Measurements from ENCODE around the gene NUP42. TPM values are rescaled to one million over a fixed set of nuclear protein-coding genes. Genes with fewer than 3 reads are reported as not detected.
"Not testable (repeated sequence)": the region's sequence is repeated elsewhere in the genome, so short reads cannot be mapped to it uniquely, and the experiment has no call there.

Gene NUP42
- total RNA-seq, 1 donor from 2014 or later = 48.3 TPM

DNA sequence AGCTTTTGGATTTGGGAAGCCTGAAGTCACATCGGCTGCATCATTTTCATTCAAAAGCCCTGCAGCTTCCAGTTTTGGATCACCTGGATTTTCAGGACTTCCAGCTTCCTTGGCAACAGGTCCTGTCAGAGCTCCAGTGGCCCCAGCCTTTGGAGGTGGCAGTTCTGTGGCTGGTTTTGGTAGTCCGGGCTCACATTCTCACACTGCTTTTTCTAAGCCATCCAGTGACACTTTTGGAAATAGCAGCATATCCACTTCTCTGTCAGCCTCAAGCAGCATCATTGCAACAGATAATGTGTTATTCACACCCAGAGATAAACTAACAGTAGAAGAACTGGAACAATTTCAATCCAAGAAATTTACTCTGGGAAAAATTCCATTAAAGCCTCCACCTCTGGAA lies 18.5 kb downstream of the NUP42 start:
- intact Hi-C loops (cut with micrococcal nuclease) = no loop called here

GRCh38 chr7:23204241-23204640 lies 22.4 kb downstream of the NUP42 start:
- intact Hi-C loops (cut with micrococcal nuclease) = no loop called here

GRCh38 chr7:23205577-23205908 lies 23.7 kb downstream of the NUP42 start:
- intact Hi-C loops (cut with micrococcal nuclease) = no loop called here

DNA sequence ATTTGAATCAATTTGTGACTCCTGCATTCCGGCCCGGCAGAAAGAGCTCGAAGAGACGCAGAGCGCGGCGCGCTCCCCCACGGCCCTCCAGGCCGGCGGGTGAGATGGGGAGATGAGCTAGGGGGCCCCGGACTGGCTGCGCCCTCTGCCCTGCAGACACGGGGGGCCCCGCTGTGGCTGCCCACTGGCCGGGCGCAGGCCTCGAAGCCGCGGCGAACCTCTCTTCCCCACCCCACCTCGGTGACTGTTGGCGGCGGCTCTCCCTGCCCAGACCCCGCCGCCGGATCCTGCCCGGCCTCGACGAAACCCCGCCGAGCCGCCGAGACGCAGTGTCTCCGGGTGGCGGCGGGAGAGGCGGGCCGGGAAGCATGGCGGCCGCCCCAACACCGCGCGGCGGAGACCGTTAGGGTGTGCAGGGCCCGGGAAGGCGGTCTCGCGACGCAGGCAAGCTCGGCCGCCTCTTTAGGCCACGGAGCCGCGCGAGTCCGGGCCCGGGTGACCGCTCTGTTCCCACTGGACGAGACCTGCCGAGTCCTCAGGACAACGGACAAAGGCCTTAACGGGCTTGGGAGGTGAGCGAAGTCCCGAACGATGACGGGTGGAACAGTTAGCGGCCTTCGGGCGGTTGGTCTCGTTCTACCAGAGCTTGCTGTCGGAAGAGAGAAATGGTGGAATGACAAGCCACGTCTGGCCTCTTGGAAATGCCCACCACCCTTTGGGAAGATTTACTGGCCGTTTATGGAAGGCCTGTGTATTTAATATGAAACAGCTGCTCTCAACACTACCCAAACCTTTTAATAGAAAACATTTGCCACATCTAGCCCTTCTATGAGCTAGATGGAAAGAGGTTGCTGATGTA lies 24.3 kb downstream of the NUP42 start:
- intact Hi-C loops (cut with micrococcal nuclease) = no loop called here

- intact Hi-C loops (cut with micrococcal nuclease) = no loop called here
Measured at GRCh38 chr7:23207021-23207420, 25.2 kb downstream of the NUP42 start.

- intact Hi-C loops (cut with micrococcal nuclease) = no loop called here
Measured at GRCh38 chr7:23207884-23208283, 26.0 kb downstream of the NUP42 start.

- intact Hi-C loops (cut with micrococcal nuclease) = no loop called here
Measured at GRCh38 chr7:23208316-23208715, 26.5 kb downstream of the NUP42 start.

DNA sequence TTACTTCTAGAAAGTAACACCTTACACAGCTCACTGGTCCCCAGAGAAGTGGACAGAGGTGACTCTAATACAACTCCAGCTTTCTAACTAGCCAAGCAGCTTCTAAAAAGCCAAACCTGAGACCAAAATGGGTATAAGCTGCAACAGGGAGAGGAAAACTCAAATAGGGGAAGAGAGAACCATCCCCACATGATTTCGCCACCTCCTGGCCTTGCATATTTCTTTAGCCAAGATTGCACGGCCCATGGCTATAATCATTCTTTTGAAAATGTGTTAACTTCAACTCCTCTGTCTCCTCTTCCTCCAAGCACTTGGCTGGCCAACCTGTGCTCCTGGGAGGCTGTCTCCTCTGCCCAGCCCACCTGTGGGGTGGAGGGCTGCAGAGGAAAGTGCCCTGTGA lies 28.7 kb downstream of the NUP42 start:
- intact Hi-C loops (cut with micrococcal nuclease) = no loop called here

DNA sequence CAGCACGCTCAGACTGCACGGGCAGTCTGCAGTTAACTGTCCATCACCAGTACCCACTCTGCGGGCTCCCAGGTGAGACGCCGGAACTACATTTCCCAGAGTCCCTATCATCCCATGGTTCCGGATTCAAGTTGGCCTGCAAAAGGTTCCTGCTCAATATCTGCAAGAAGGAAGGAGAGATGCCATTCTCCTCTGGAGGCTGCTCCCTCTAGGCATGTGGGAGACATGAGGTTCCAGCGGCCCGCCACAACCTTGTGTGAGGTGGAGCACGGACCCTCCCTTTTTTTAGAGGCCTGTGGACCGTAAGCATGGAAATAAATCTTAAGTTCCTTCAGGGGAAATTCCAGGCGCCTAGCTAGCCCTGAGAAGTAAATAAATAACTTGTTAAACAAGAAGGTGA lies 29.7 kb downstream of the NUP42 start:
- intact Hi-C loops (cut with micrococcal nuclease) = no loop called here

DNA sequence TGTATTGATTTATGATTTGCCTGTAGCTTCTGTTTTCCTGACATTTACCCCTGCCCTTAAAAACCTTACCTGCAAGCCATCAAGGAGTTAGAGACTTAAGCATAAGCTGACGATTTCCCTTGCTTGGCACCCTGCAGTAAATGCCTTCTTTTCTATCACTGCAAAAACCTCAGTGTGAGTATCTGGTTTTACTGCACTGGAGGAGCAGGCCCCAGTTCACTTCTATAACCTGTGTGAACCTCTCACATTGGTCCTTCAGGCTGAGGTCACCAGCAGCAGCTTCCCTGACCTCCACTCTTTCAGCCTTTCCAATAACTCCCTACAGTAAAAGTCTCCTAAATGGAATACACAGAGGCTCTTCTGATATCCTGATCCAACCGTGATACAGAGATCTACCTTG lies 30.5 kb downstream of the NUP42 start:
- intact Hi-C loops (cut with micrococcal nuclease) = no loop called here

DNA sequence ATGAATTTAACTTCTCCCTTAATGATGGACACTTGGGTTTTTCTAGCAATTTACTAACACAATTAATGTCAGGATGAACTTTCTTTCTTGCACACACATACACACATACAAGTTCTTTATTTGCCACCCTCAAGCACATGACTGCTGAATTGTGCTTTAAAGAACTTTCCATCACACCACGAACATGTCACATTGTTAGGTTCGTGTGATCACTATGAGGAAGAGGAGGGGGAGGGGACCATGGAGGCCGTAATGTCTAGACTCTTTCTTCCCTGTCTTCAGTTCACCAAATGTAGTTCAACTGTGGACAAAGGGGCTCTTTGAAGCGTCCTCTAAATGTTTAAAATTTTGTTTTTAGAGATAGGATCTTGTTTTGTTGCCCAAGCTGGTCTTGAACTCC lies 31.0 kb downstream of the NUP42 start:
- intact Hi-C loops (cut with micrococcal nuclease) = no loop called here

- intact Hi-C loops (cut with micrococcal nuclease) = no loop called here
Measured at GRCh38 chr7:23213755-23214154, 31.9 kb downstream of the NUP42 start.

GRCh38 chr7:23214423-23214822 lies 32.6 kb downstream of the NUP42 start:
- intact Hi-C loops (cut with micrococcal nuclease) = no loop called here

- intact Hi-C loops (cut with micrococcal nuclease) = no loop called here
Measured at GRCh38 chr7:23214938-23215337, 33.1 kb downstream of the NUP42 start.

- intact Hi-C loops (cut with micrococcal nuclease) = no loop called here
Measured at GRCh38 chr7:23216021-23216420, 34.2 kb downstream of the NUP42 start.

DNA sequence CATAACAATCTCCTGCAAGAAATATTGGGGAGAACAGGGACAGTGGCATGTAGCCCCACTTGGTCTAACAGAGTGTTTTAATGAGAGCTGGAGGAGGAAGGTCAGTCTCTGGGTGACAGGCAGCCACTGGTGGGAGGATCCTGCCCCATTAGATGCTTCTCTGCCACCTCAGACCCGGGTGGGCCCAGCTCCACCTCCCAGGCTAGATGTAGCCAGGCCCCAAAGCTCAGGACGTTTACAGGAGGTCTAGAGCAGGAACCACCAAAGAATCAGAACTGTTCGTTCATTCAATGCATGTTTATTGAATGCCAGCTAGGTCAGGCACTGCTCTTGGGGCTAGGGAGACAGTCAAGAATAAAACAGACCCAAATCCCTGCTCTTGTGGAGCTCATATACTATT lies 36.3 kb downstream of the NUP42 start:
- intact Hi-C loops (cut with micrococcal nuclease) = no loop called here

DNA sequence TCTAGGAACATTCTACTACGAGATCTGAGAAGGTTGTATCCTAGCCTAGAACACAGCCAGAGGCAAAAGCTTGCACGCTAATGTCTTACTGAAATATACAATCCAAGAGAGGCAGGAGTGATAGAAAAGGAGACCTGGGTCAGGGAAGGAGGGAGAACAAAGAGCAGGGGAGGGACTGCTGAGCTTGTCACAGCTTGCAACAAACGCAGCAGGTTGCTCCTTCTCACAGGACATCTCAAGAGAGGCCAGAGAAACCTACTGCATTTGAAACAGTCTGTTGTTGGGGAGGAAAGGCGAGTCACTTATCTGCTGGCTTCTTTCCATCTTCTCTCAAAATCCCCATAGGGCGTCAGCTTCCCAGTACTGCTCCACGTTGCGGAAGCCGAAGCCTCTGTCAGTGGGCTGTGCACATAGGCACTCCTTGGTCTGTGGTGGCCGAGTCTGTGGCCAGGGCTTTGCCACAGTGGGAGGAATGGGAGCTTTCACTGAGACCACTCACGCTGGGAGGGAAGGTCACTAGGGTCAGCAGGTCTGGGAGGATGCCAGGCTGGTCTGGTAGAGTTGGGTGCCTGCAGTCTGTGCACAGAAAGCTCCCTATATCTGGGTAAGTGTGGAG lies 39.0 kb downstream of the NUP42 start:
- intact Hi-C loops (cut with micrococcal nuclease) = no loop called here

DNA sequence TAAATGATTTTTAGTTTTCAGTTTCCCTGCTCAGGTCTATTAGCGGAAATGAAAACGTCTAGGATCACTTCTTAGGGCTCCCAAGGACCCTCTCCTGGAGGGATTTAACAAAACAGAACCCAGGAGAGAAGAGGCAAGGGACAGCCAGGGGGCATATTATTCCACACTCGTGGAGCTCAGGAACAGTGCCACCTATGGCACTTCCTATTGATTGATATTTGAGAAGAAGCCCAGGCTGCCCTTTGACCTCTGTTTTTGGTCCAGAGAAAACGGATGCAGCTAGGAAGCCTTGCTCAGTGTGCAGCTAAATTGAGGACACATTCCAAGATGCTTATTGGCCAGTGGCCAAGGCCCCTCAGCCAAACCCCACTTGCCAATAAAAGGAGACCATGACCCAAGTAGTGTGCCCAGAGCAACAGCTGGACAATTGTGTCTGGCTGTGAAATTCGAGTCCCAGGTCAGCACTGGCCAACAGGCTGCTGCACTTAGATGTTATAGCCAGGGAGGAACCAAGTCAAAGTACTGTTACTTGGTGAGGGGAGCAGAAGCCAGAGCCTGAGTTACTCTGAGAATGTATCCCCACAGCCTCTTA lies 40.7 kb downstream of the NUP42 start:
- intact Hi-C loops (cut with micrococcal nuclease) = no loop called here

GRCh38 chr7:23224364-23224763 lies 42.5 kb downstream of the NUP42 start:
- intact Hi-C loops (cut with micrococcal nuclease) = not testable (repeated sequence)

DNA sequence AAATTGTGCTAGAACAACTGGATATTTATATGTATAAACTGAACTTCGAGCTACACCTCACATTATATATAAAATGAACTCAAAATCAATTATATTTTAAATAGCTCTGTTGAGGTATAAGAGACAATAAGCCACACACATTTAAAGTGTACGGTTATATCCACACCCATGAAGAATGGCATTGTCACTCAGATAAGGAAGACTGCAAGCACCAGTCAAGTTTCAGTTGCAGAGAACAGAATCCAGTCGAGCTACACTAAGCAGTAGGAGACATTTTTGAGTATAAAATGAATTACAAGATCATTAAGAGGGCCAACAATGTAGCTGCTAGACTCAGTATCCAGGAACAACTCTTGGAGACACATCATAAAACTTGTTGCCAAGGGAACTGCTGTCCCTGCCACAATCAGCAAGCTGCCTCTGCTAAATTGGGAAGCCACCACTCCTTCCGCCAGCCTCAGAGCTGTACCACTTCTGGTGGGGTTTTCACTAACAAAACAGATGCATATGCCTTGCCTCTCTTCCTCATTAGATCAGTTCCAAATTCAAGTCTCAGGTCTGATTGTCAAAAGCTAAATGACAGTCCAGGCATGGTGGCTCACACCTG lies 45.1 kb downstream of the NUP42 start:
- intact Hi-C loops (cut with micrococcal nuclease) = no loop called here

- intact Hi-C loops (cut with micrococcal nuclease) = no loop called here
Measured at GRCh38 chr7:23228412-23228811, 46.6 kb downstream of the NUP42 start.

GRCh38 chr7:23230641-23231101 lies 48.8 kb downstream of the NUP42 start:
- intact Hi-C loops (cut with micrococcal nuclease) = no loop called here
